Lung (tissue), 12 donors: ENCODE data around the gene CENPA. TPM values are rescaled to one million over a fixed set of nuclear protein-coding genes. Genes with fewer than 3 reads are reported as not detected.

ENCODE experiments used
- ATAC-seq: fragments of 200-7000 bp; cut with Tn5 transposase; one replicate; pipeline ENCODE4 v1.9.1; 2020; ENCODE audit warnings: moderate number of reproducible peaks; ENCODE audit not compliant: insufficient read depth, low FRiP score
- DNase-seq, 3 donors: peaks; one replicate each; pipeline ENCODE4 v3.0.0-alpha.2; 2013 to 2017
- H3K27ac ChIP-seq, 2 donors: one replicate each; pipeline ENCODE4 v1.5.1; 2013; ENCODE audit warnings: mild to moderate bottlenecking in 2 of 2, moderate library complexity in 2 of 2, control low read depth in 1 of 2, inconsistent platforms in 1 of 2, low read depth in 1 of 2, low read length in 1 of 2
- H3K27me3 ChIP-seq, 3 donors: one replicate each; pipeline ENCODE4 v1.5.1; 2013; ENCODE audit warnings: low read length in 2 of 3; ENCODE audit not compliant: control insufficient read depth in 3 of 3, insufficient read depth in 3 of 3
- H3K36me3 ChIP-seq, 4 donors: one replicate each; pipeline ENCODE4 v1.5.1; 2013; ENCODE audit warnings: low read length in 4 of 4, mild to moderate bottlenecking in 1 of 4, moderate library complexity in 1 of 4; ENCODE audit not compliant: control insufficient read depth in 4 of 4, insufficient read depth in 4 of 4
- H3K4me1 ChIP-seq, 5 donors: one replicate each; pipeline ENCODE4 v1.5.1; 2013; ENCODE audit warnings: low read length in 5 of 5, mild to moderate bottlenecking in 2 of 5, moderate library complexity in 1 of 5; ENCODE audit not compliant: control insufficient read depth in 5 of 5, insufficient read depth in 5 of 5
- H3K4me3 ChIP-seq: one replicate; pipeline ENCODE4 v1.5.1; 2013; ENCODE audit warnings: mild to moderate bottlenecking, control low read depth, moderate library complexity
- H3K9ac ChIP-seq, 2 donors: one replicate each; pipeline ENCODE4 v1.5.1; 2013; ENCODE audit warnings: low read length in 2 of 2, control low read depth in 1 of 2; ENCODE audit not compliant: insufficient read depth in 1 of 2
- H3K9me3 ChIP-seq, 4 donors: one replicate each; pipeline ENCODE4 v1.5.1; 2013; ENCODE audit warnings: low read length in 3 of 4, mild to moderate bottlenecking in 1 of 4, moderate library complexity in 1 of 4; ENCODE audit not compliant: control insufficient read depth in 4 of 4, insufficient read depth in 3 of 4
- CTCF ChIP-seq: IDR thresholded peaks from 2 replicates; pipeline ENCODE4 v1.5.1; 2012; ENCODE audit warnings: mild to moderate bottlenecking; ENCODE audit errors: control extremely low read depth, extremely low read depth
- WGBS, 2 donors: extraction: QIAGEN DNeasy Blood & Tissue Kit; methylation state at CpG; one replicate each; pipeline ENCODE4 v1.1.7; 2013; 5-methylcytosine and 5-hydroxymethylcytosine counted together
- polyA plus RNA-seq, 2 donors: library from polyadenylated mRNA; stranded (reverse); fragments of 200-250 nt; gene quantifications; one replicate each; pipeline ENCODE4 v1.2.1, GENCODE V29; 2013
- total RNA-seq, 2 donors: library from RNA; depleted of rRNA in 1 of 2; stranded (reverse); fragments of >200 nt in 1 of 2; gene quantifications; one replicate each; pipeline ENCODE4 v1.2.1, GENCODE V29; 2014 to 2021
- donor health status: control.
- donor health status: control.
- donor health status: Bipolar disorder and iron deficiency.
- donor health status: healthy.
- donor health status: DM: yes; HTN: yes; CAD: no.

CENPA gene
- total and polyA plus RNA-seq, 4 donors, result 0.71 to 1.5 (median 0.95) TPM

GRCh38 chr2:26752656-26753055, 33.2 kb upstream of the CENPA start:
- Histone ChIP-seq H3K4me1 (peaks cover 0 to 2% (median 0%) of the 10 kb centered on the region in 5 donors), H3K36me3 (no peaks in the 10 kb centered on the region), H3K27me3 (no peaks in the 10 kb centered on the region), H3K9ac (no peak overlapping the region), H3K27ac (no peak overlapping the region), H3K4me3 (no peak overlapping the region), H3K9me3 (no peaks in the 10 kb centered on the region)
- no peak for TF ChIP-seq CTCF
- WGBS, 2 donors, result 88 to 92% methylated on average over 3 of the region's 3 CpGs
- no peak for DNase-seq
- ATAC-seq, result no peak

GRCh38 chr2:26754539-26754938, 31.3 kb upstream of the CENPA start:
- TF ChIP-seq CTCF, result no peak
- no peak overlapping the region for H3K4me3 ChIP-seq
- H3K36me3 ChIP-seq, result no peaks in the 10 kb centered on the region
- no peak overlapping the region for H3K27ac ChIP-seq
- peaks cover 0 to 8% (median 4%) of the 10 kb centered on the region in 5 donors for H3K4me1 ChIP-seq
- 97% methylated on average over 4 of the region's 4 CpGs for WGBS, 2 donors
- H3K9ac ChIP-seq, result no peak overlapping the region
- DNase-seq, result no peak
- no peaks in the 10 kb centered on the region for H3K9me3 ChIP-seq
- ATAC-seq, result no peak
- H3K27me3 ChIP-seq, result no peaks in the 10 kb centered on the region

GRCh38 chr2:26754972-26755670, 30.7 kb upstream of the CENPA start:
- H3K4me3 ChIP-seq, result no peak overlapping the region
- 63 to 78% methylated on average over 4 of the region's 4 CpGs for WGBS, 2 donors
- DNase-seq, result no peak

More at GRCh38 chr2:26754972-26755670, 30.7 kb upstream of the CENPA start:
- Histone ChIP-seq H3K27ac (no peak overlapping the region), H3K36me3 (no peaks in the 10 kb centered on the region), H3K27me3 (no peaks in the 10 kb centered on the region), H3K4me1 (peaks cover 0 to 8% (median 4%) of the 10 kb centered on the region in 5 donors), H3K9ac (no peak overlapping the region), H3K9me3 (no peaks in the 10 kb centered on the region)
- TF ChIP-seq CTCF, result no peak
- ATAC-seq, result no peak
